ENCODE measurements around the gene GAS2L1.

The GAS2L1 gene

GRCh38 chr22:29310065-29310862 lies 3.8 kb downstream of the GAS2L1 start:
- DNase-seq: no peak

- no peak for DNase-seq
Measured at GRCh38 chr22:29310863-29311339, 4.5 kb downstream of the GAS2L1 start.

GRCh38 chr22:29311464-29312217 lies 5.2 kb downstream of the GAS2L1 start:
- DNase-seq: no peak

GRCh38 chr22:29312218-29313125 lies 6.0 kb downstream of the GAS2L1 start:
- DNase-seq: no peak

- no peak for DNase-seq
Measured at GRCh38 chr22:29313126-29313575, 6.7 kb downstream of the GAS2L1 start.

- DNase-seq: no peak
Measured at GRCh38 chr22:29313576-29314466, 7.4 kb downstream of the GAS2L1 start.

- no peak for DNase-seq
Measured at GRCh38 chr22:29314537-29315285, 8.3 kb downstream of the GAS2L1 start.

GRCh38 chr22:29315286-29316140 lies 9.1 kb downstream of the GAS2L1 start, which contains the start of gene RASL10A:
Gene RASL10A, minus strand, starts transcription at chr22:29315697. Its CDS starts 451 bp downstream, at chr22:29315246.
- DNase-seq: no peak

- no peak for DNase-seq
Measured at GRCh38 chr22:29316141-29316828, 9.8 kb downstream of the GAS2L1 start.

- no peak for DNase-seq
Measured at GRCh38 chr22:29317827-29318454, 11.5 kb downstream of the GAS2L1 start.

GRCh38 chr22:29319072-29319471 lies 12.6 kb downstream of the GAS2L1 start:
- DNase-seq: no peak

GRCh38 chr22:29320546-29320945 lies 14.1 kb downstream of the GAS2L1 start:
- DNase-seq: no peak

GRCh38 chr22:29323641-29324040 lies 17.2 kb downstream of the GAS2L1 start:
- no peak for DNase-seq

GRCh38 chr22:29325356-29325755 lies 18.9 kb downstream of the GAS2L1 start:
- DNase-seq: no peak

GRCh38 chr22:29325785-29326315 lies 19.4 kb downstream of the GAS2L1 start:
- DNase-seq: no peak

- DNase-seq: no peak
Measured at GRCh38 chr22:29326481-29326880, 20.0 kb downstream of the GAS2L1 start.

- no peak for DNase-seq
Measured at GRCh38 chr22:29327089-29327764, 20.8 kb downstream of the GAS2L1 start.

- no peak for DNase-seq
Measured at GRCh38 chr22:29328055-29328454, 21.6 kb downstream of the GAS2L1 start.

All from NK-92 treated with Interleukin-12 subunit alpha and Interleukin-12 subunit beta, amount 100 ng/mL, for 24 hours (cell line).